IMR-90 (cell line): ENCODE measurements around the gene HSD17B3. TPM values are rescaled to one million over a fixed set of nuclear protein-coding genes. Genes with fewer than 3 reads are reported as not detected.

Experiments used
- ATAC-seq: fragments of 200-7000 bp; cut with Tn5 transposase; 2 replicates; pipeline ENCODE4 v1.9.1; 2020; ENCODE audit warnings: low read depth, mild to moderate bottlenecking, moderate library complexity
- BruUV-seq: library from RNA; stranded (reverse); fragments of 400-500 nt; replicated peaks from 2 replicates; lab custom pipeline; 2021; lab: Mats Ljungman, UMichigan
- CTCF ChIA-PET: fragments of 300-600 bp; formaldehyde crosslinking; extraction: SDS; loops from one replicate; lab custom pipeline; 2021; ENCODE audit warnings: antibody characterized with exemption; lab: Yijun Ruan, JAX
- POLR2A ChIA-PET: fragments of 300-600 bp; sonication (Branson Sonifier 250); formaldehyde crosslinking; loops from one replicate; lab custom pipeline; 2022; ENCODE audit warnings: antibody characterized with exemption; ENCODE audit not compliant: unreplicated experiment; lab: Charles Lee
- DNase-seq: peaks from one replicate; pipeline ENCODE4 v3.0.0; 2013
- H2AFZ ChIP-seq: replicated peaks from 2 replicates; pipeline ENCODE3; 2013; ENCODE audit warnings: low read length, mild to moderate bottlenecking; ENCODE audit not compliant: poor library complexity
- H2AK5ac ChIP-seq: 2 replicates; pipeline ENCODE4 v1.6.1; 2013; ENCODE audit warnings: low read depth, low read length, inconsistent platforms
- H2AK9ac ChIP-seq: replicated peaks from 2 replicates; pipeline ENCODE3; 2013; ENCODE audit warnings: mild to moderate bottlenecking, low read depth, low read length, moderate library complexity; ENCODE audit not compliant: poor library complexity
- H2BK120ac ChIP-seq: 2 replicates; pipeline ENCODE4 v1.6.1; 2013; ENCODE audit warnings: low read depth, low read length, inconsistent platforms
- H2BK15ac ChIP-seq: 3 replicates; pipeline ENCODE4 v1.6.1; 2013; ENCODE audit warnings: low read depth, low read length, inconsistent platforms
- H2BK20ac ChIP-seq: 2 replicates; pipeline ENCODE4 v1.6.1; 2013; ENCODE audit warnings: low read depth, mild to moderate bottlenecking, inconsistent platforms, low read length, moderate library complexity
- H2BK5ac ChIP-seq: 2 replicates; pipeline ENCODE4 v1.6.1; 2013; ENCODE audit warnings: mild to moderate bottlenecking, low read depth, low read length, inconsistent platforms; ENCODE audit not compliant: poor library complexity, severe bottlenecking
- H3K14ac ChIP-seq: replicated peaks from 2 replicates; pipeline ENCODE4 v1.6.1; 2013; ENCODE audit warnings: low read depth, low read length, inconsistent platforms
- H3K18ac ChIP-seq: 2 replicates; pipeline ENCODE4 v1.6.1; 2013; ENCODE audit warnings: low read depth, low read length, control low read depth
- H3K23ac ChIP-seq: 2 replicates; pipeline ENCODE4 v1.6.1; 2013; ENCODE audit warnings: low read depth, low read length, inconsistent platforms
- H3K27ac ChIP-seq: 2 replicates; pipeline ENCODE4 v1.5.1; 2013; ENCODE audit warnings: mild to moderate bottlenecking, control low read depth, low read length; ENCODE audit not compliant: insufficient read depth
- H3K27me3 ChIP-seq: 2 replicates; pipeline ENCODE4 v1.6.1; 2013; ENCODE audit warnings: low read length; ENCODE audit not compliant: control insufficient read depth, insufficient read depth
- H3K36me3 ChIP-seq: 2 replicates; pipeline ENCODE4 v1.6.1; 2013; ENCODE audit warnings: low read length, mixed read lengths; ENCODE audit not compliant: control insufficient read depth, insufficient read depth
- H3K4ac ChIP-seq: 2 replicates; pipeline ENCODE4 v1.6.1; 2013; ENCODE audit warnings: low read depth, low read length, inconsistent platforms
- H3K4me1 ChIP-seq: 2 replicates; pipeline ENCODE4 v1.6.1; 2013; ENCODE audit warnings: low read length, mixed read lengths; ENCODE audit not compliant: control insufficient read depth, insufficient read depth
- H3K4me2 ChIP-seq: 2 replicates; pipeline ENCODE4 v1.6.1; 2013; ENCODE audit warnings: low read depth, mild to moderate bottlenecking, control low read depth, low read length, moderate library complexity
- H3K4me3 ChIP-seq: 2 replicates; pipeline ENCODE4 v1.5.1; 2013; ENCODE audit warnings: low read depth, mild to moderate bottlenecking, control low read depth, low read length, moderate library complexity; ENCODE audit not compliant: insufficient read depth
- H3K56ac ChIP-seq: 2 replicates; pipeline ENCODE4 v1.6.1; 2013; ENCODE audit warnings: low read length, inconsistent platforms; ENCODE audit not compliant: insufficient read depth; ENCODE audit errors: extremely low read depth
- H3K79me1 ChIP-seq, 2 experiments: 2 replicates each; pipeline ENCODE4 v1.6.1; 2013; ENCODE audit warnings: low read length in 2 of 2, inconsistent platforms in 1 of 2, low read depth in 1 of 2
- H3K9ac ChIP-seq: 2 replicates; pipeline ENCODE4 v1.6.1; 2013; ENCODE audit warnings: low read depth, low read length, control low read depth
- H3K9me1 ChIP-seq: 2 replicates; pipeline ENCODE4 v1.6.1; 2013; ENCODE audit warnings: low read length, inconsistent platforms; ENCODE audit not compliant: insufficient read depth
- H3K9me3 ChIP-seq: 2 replicates; pipeline ENCODE4 v1.6.1; 2013; ENCODE audit warnings: low read length; ENCODE audit not compliant: control insufficient read depth, insufficient read depth
- H4K20me1 ChIP-seq: 2 replicates; pipeline ENCODE4 v1.6.1; 2013; ENCODE audit warnings: low read length, inconsistent platforms; ENCODE audit not compliant: insufficient read depth
- H4K5ac ChIP-seq: 2 replicates; pipeline ENCODE4 v1.6.1; 2013; ENCODE audit warnings: mild to moderate bottlenecking, low read depth, low read length, control low read depth
- H4K8ac ChIP-seq, 2 experiments: 2 replicates each; pipeline ENCODE4 v1.6.1; 2013; ENCODE audit warnings: low read depth in 2 of 2, low read length in 2 of 2, control low read depth in 1 of 2, inconsistent platforms in 1 of 2
- H4K91ac ChIP-seq: 2 replicates; pipeline ENCODE4 v1.6.1; 2013; ENCODE audit warnings: low read depth, low read length, inconsistent platforms; ENCODE audit not compliant: insufficient read depth
- BHLHE40 ChIP-seq: fragments of 150-350 bp; IDR thresholded peaks from 2 replicates; pipeline ENCODE4 v1.6.1; 2016; ENCODE audit warnings: mild to moderate bottlenecking, low read depth, low read length
- CEBPB ChIP-seq: IDR thresholded peaks from 2 replicates; pipeline ENCODE4 v1.6.1; 2012; ENCODE audit warnings: low read depth, low read length, improper control_type of control experiment
- CHD1 ChIP-seq: IDR thresholded peaks from 2 replicates; pipeline ENCODE4 v1.6.1; 2012; ENCODE audit warnings: low read depth, low read length, improper control_type of control experiment
- FOS ChIP-seq: fragments of 150-350 bp; IDR thresholded peaks from 2 replicates; pipeline ENCODE4 v1.6.1; 2016; ENCODE audit warnings: low read depth, low read length
- MAFK ChIP-seq: IDR thresholded peaks from 2 replicates; pipeline ENCODE4 v1.6.1; 2012; ENCODE audit warnings: low read depth, low read length, improper control_type of control experiment
- MAZ ChIP-seq: IDR thresholded peaks from 2 replicates; pipeline ENCODE4 v1.6.1; 2012; ENCODE audit warnings: low read depth, mild to moderate bottlenecking, low read length, improper control_type of control experiment, moderate library complexity, borderline replicate concordance
- MXI1 ChIP-seq: IDR thresholded peaks from 2 replicates; pipeline ENCODE4 v1.6.1; 2012; ENCODE audit warnings: low read depth, mild to moderate bottlenecking, low read length, moderate library complexity, borderline replicate concordance
- NFE2L2 ChIP-seq: fragments of 150-350 bp; IDR thresholded peaks from 2 replicates; pipeline ENCODE4 v1.6.1; 2016; ENCODE audit warnings: low read depth, mild to moderate bottlenecking, low read length
- POLR2A ChIP-seq: IDR thresholded peaks from 2 replicates; pipeline ENCODE4 v1.6.1; 2012; ENCODE audit warnings: mild to moderate bottlenecking, low read depth, low read length
- RAD21 ChIP-seq: IDR thresholded peaks from 2 replicates; pipeline ENCODE4 v1.6.1; 2012; ENCODE audit warnings: low read length, improper control_type of control experiment
- RCOR1 ChIP-seq: IDR thresholded peaks from 2 replicates; pipeline ENCODE4 v1.6.1; 2012; ENCODE audit warnings: mild to moderate bottlenecking, low read length, improper control_type of control experiment; ENCODE audit not compliant: insufficient replicate concordance
- RFX5 ChIP-seq: IDR thresholded peaks from 2 replicates; pipeline ENCODE4 v1.8.0; 2012; ENCODE audit warnings: low read depth, mild to moderate bottlenecking, low read length, moderate library complexity
- SMC3 ChIP-seq: fragments of 150-350 bp; IDR thresholded peaks from 2 replicates; pipeline ENCODE4 v1.6.1; 2016; ENCODE audit warnings: low read depth, mild to moderate bottlenecking, antibody characterized with exemption, low read length, moderate library complexity
- WGBS, 2 experiments: methylation state at CpG; one replicate each; pipeline versions ENCODE4 v1.1.5 to v1.1.7; 2013; ENCODE audit warnings: missing lambda C conversion rate in 2 of 2; ENCODE audit not compliant: insufficient read length in 1 of 2; ENCODE audit errors: extremely low coverage in 2 of 2; 5-methylcytosine and 5-hydroxymethylcytosine counted together
- dilution Hi-C: fragments of 300-500 bp; cut with HindIII; formaldehyde crosslinking; loops from one replicate; pipeline ENCODE4 v1.14.3; 2018; ENCODE audit warnings: low sequenced_read_pairs; ENCODE audit not compliant: unreplicated experiment
- in situ Hi-C: fragments of 300-500 bp; cut with MboI; formaldehyde crosslinking; loops from 3 replicates; pipeline ENCODE4 v1.14.3; 2019; ENCODE audit warnings: low sequenced_read_pairs, inconsistent platforms, mixed read lengths
- intact Hi-C: fragments of 100-400 bp; cut with micrococcal nuclease; formaldehyde crosslinking; loops from 2 replicates; pipeline ENCODE4 v1.10.0; 2022
- polyA plus RNA-seq, 3 experiments: library from polyadenylated mRNA; depleted of rRNA; stranded (reverse); fragments of >200 nt; gene quantifications; 2 replicates each; pipeline ENCODE4 v1.2.3, GENCODE V29; 2012; ENCODE audit warnings: low replicate concordance in 1 of 3
- total RNA-seq: library from RNA; depleted of rRNA; stranded (reverse); fragments of >200 nt; gene quantifications from 2 replicates; pipeline ENCODE4 v1.2.3, GENCODE V29; 2012
- TF ChIP-seq, protein P1 (sequence below): fragments of 150-350 bp; IDR thresholded peaks from 2 replicates; pipeline ENCODE4 v1.6.1; 2016; ENCODE audit warnings: low read depth, mild to moderate bottlenecking, low read length, moderate library complexity, borderline replicate concordance
- TF ChIP-seq, protein P2 (sequence below): fragments of 150-350 bp; IDR thresholded peaks from 2 replicates; pipeline ENCODE4 v1.6.1; 2017; ENCODE audit warnings: mild to moderate bottlenecking, antibody characterized with exemption, low read length, low read depth

The HSD17B3 gene
- total and polyA plus RNA-seq, 2 of the 4 experiments (the other 2 are of a cell fraction), result 0.18 TPM; not detected in 1

DNA sequence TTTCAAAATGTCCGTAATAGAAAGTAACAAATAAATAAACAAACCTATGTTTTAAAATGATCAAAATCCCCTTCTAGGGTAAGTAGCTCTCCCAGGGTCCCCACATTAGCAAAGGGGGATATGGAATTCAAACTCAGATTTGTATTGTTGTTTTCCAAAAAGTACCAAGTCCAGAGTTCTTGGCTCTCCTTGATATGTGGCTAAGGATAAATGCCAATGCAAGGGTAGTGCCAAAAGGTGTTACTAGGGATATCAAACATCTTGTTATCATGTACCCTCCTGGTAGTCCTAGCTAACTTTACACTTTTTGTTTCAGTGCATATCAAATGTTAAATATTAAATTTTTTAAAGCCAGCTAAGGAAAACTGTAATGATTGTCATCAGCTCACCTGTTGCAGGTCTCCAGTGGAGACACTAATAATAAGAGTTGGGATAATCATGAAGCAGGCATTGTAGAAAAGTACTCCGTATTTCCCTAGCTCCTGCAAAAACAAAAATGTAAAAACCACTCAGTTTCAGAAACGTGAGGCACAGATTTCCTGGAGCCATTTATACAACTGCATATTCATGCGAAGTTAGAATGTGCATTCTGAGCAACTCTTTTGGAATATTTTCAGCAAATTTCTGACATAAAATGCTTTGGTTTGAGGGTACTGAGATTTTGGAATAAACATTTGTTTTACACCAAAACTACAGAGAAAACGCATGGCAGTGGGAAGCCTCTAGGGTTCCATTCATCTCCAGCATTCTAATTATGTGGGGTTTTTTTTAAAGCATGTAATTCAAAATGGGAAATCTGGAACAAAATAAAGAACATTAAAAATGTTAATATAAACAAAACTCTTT is 41.8 kb upstream of the HSD17B3 start:
- in situ Hi-C loops (no loop called here), intact Hi-C loops (loop anchor here (5.0 kb wide), 2 partner anchors 74 to 224 kb away; partner anchors contain the start of gene ZNF367), dilution Hi-C loops (no loop called here)
- Histone ChIP-seq H3K27me3 (no peaks in the 10 kb centered on the region), H2BK120ac (0 out of 2 replicates have a peak overlapping the region, but pooled peaks have one; percentile 21), H3K79me1 (peaks cover 3 to 7% of the 10 kb centered on the region in 2 experiments; a peak in 1 of 4 replicates), H4K20me1 (no peaks in the 10 kb centered on the region), H4K8ac (peak overlapping the region in 1 of 2 experiments; percentile 26; a peak in 2 of 4 replicates), H4K5ac (peak overlapping the region; percentile 50; the same call in 1 of the 2 replicates), H4K91ac (no peak overlapping the region; the same call in 1 of the 2 replicates), H2AK5ac (no peak overlapping the region), H3K36me3 (peaks cover 7% of the 10 kb centered on the region), H2BK15ac (no peak overlapping the region; the same call in 2 of the 3 replicates), H3K9ac (no peak overlapping the region), H3K4me2 (peak overlapping the region; percentile 50; the same call in 1 of the 2 replicates), H3K9me1 (peaks cover 9% of the 10 kb centered on the region), H3K4me1 (peaks cover 8% of the 10 kb centered on the region), H3K23ac (no peak overlapping the region), H2BK20ac (0 out of 2 replicates have a peak overlapping the region, but pooled peaks have one; percentile 43), H3K56ac (no peak overlapping the region), H3K27ac (peak overlapping the region; percentile 26; the same call in 1 of the 2 replicates), H3K18ac (no peak overlapping the region; the same call in none of the 2 replicates), H3K9me3 (peaks cover 4% of the 10 kb centered on the region), H2AFZ (no peak overlapping the region), H3K4me3 (no peak overlapping the region), H3K14ac (peak overlapping the region; percentile 66), H2AK9ac (no peak overlapping the region), H3K4ac (peak overlapping the region; percentile 29; the same call in 1 of the 2 replicates), H2BK5ac (peak overlapping the region; percentile 34)
- DNase-seq (peak; percentile 11), ATAC-seq (no peak)
- no TSS peak for BruUV-seq
- WGBS, 2 experiments, result no CpG with 5 or more reads among the region's 5 CpGs
- ChIA-PET CTCF (interaction anchor here (0.6 to 1.0 kb wide), 3 partner anchors 16 to 342 kb away, joined by 3 to 6 read pairs (median 4); no protein-coding TSS in a partner anchor), POLR2A (interaction anchor here (0.8 kb wide), 1 partner anchor 16 kb away, joined by 7 read pairs; no protein-coding TSS in a partner anchor)
- TF ChIP-seq, protein P1, sequence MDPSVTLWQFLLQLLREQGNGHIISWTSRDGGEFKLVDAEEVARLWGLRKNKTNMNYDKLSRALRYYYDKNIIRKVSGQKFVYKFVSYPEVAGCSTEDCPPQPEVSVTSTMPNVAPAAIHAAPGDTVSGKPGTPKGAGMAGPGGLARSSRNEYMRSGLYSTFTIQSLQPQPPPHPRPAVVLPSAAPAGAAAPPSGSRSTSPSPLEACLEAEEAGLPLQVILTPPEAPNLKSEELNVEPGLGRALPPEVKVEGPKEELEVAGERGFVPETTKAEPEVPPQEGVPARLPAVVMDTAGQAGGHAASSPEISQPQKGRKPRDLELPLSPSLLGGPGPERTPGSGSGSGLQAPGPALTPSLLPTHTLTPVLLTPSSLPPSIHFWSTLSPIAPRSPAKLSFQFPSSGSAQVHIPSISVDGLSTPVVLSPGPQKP, result no peak
- TF ChIP-seq POLR2A (no peak), RAD21 (no peak), FOS (no peak), NFE2L2 (no peak), RCOR1 (no peak), RFX5 (no peak), MXI1 (no peak), BHLHE40 (no peak), SMC3 (no peak), MAZ (no peak), CHD1 (no peak), MAFK (no peak), CEBPB (no peak)
- TF ChIP-seq, protein P2, sequence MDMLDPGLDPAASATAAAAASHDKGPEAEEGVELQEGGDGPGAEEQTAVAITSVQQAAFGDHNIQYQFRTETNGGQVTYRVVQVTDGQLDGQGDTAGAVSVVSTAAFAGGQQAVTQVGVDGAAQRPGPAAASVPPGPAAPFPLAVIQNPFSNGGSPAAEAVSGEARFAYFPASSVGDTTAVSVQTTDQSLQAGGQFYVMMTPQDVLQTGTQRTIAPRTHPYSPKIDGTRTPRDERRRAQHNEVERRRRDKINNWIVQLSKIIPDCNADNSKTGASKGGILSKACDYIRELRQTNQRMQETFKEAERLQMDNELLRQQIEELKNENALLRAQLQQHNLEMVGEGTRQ, result no peak
